Measurements from ENCODE around the gene PTPRD.

The PTPRD gene

DNA sequence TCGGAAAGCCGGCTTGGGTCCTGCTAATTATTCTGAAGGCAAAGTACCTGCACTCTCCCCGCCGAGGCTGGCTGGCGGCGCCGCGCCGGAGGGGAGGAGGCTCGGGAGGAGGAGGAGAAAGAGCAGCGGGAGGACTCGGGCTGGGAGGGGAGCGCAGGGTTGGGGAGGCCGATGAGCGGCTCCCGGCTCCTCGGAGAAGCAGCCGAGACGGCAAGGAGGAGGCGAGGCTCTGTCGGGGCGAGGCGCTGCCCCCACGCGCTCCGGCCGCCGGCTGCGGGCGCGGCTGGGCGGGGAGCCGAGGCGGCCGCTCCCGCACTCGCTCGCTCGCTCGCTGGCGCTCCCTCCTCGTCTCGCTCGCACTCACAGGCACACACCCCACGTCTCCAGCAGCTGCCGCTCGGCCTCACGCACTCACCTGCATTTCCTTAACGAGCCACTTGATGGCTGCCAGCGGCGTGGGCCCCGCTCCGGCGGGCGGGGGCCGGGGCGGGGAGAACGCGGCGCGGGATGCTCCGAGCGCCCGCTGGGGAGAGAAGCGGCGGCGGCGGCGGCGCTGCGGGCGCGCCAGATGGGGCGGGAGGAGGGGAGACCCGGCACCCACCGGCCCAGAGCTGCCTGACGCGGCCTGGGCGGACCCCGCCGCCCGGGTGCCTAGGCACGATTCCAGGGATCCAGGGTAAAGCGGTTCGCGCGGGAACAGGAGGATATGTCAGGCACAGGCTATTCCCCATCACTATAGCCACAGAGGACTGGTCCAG lies at the start of gene PTPRD:
Gene PTPRD (minus strand): TSS at position 362 of the 758 bp plus-strand sequence.
- DNase-seq, result peak; percentile 52

DNA sequence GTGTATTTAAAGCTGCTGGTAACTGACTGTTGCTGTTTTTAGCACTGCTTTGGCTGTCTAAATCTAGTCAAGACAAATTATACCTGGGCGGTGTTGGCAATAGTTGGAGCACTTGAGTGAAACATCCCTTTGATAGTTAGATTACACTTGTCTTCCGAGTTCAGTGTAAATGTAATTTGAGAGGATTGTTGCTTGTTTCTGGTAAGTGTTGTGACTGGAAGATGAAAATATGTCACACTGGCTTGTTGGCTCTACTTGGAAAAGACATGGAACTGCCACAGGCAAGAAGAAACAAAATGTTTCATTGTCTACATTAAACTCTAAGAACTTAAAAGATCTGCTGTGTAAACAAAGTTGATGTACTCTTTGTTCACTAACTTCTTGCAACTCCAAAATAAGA lies 49.2 kb upstream of the PTPRD start:
- DNase-seq, result no peak

DNA sequence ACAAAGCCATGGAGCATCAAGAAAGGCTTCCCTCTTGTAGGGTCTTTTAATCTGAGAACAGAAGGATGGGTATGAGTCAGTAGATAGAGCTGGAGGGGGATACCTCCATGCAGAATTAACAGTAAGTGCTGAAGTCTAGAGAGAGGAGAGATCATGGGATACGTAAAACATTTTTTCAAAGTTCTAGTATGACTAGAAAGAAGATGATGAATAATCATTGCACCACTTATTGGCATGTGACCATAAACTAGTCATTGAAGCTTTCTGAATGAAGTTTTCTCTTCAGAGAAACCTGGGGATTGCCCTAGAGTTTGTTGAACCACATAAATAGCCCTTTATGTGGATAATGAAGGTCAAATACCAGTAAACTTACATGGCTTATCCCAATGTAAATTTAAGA lies 48.6 kb upstream of the PTPRD start:
- no peak for DNase-seq

DNA sequence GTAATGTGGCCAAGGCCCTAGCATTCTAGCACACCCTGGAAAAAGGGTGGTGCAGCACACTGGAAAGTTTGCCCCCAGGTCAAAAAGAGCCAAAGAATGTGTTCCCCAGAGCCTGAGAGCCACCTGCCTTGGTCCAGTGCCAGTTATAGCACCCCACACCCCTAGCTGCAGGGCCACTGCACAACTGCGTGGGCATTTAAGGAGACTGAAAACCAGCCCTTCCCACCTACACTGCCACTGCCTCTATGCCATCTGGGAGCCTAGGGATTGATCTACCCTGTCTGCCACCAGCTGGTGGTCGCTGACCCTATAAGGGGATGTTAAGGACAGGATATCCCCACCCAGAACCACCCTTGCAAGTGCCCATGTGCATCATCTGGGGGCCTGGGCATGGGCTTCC lies 38.2 kb upstream of the PTPRD start:
- DNase-seq, result no peak

DNA sequence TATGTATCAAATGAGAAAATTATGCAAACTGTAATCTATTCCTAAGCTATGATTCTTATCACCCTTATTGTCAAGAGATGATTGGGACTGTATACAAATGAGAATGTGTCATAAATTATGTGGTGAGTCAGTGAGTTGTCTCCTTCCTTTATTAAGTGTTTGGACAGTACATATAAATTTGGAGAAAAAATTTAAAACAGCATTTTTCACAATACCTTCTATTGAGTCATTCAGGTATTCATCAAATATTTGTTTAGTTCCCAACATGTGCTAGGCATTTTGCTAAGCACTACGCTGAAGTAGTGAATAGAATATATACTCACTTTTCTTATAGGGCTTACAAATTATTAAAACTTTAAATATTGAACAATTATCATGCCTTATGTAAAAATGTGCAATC lies 36.3 kb upstream of the PTPRD start:
- no peak for DNase-seq

DNA sequence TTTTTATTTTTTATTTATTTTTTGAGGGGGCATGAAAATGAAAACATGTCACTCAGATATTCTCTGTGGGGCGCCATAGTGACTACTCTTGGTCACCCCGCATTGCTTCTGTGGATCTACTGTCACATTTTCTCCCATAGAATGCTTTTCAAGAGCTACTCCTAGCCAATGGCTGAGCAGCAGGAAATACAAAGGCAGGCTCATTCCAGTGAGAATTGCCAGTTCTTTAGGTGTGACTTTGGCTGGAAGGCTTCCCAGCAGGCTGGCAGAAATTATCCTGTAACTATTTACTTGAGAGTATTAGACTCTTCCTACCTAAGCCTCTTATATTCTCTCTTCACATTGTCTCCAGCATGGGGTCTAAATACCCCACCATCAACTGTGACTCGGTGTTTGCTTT lies 21.0 kb upstream of the PTPRD start:
- DNase-seq, result no peak

GRCh38 chr9:10614196-10614800 lies 1.5 kb upstream of the PTPRD start:
- DNase-seq, result no peak

DNA sequence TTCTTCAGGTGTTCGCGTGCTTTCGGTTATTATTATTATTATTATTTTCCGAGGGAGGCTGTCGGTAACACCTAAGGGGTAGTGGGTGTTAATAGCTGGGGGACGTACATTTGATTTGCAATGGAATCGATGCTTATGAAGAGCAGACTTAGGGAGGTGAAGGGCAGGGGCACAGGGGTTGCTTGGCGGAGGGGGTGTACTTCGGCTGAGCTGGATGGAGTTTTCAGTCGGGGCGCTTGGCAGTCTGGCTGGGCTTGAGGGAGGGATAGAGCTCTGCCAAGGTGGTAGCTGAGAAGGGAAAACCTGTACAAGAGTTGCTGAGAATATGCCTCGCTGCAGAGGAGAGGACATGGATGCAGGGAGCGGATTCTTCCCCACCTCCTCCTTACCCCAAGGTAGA lies 617 bp upstream of the PTPRD start:
- DNase-seq, result no peak

DNA sequence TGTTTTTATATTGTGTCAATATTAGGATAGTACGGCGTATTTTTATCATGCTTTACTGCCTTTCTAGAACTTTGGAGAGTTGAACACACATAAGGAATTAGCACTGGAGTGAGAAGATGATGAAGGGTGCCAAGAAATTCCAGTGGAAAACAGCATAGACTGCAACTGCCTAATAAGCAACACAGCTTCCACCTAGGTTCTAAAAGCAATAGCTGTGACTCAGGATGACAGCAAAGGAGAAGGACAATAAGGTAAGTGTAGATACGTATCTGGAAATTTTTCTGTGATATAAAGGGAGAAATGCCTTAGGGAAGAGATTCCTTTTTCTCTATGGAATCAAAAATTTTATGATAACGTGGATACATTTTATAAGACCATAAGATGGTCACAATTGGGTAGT lies 7.4 kb downstream of the PTPRD start:
- no peak for DNase-seq

GRCh38 chr9:10604927-10605326 lies 7.9 kb downstream of the PTPRD start:
- DNase-seq, result no peak

DNA sequence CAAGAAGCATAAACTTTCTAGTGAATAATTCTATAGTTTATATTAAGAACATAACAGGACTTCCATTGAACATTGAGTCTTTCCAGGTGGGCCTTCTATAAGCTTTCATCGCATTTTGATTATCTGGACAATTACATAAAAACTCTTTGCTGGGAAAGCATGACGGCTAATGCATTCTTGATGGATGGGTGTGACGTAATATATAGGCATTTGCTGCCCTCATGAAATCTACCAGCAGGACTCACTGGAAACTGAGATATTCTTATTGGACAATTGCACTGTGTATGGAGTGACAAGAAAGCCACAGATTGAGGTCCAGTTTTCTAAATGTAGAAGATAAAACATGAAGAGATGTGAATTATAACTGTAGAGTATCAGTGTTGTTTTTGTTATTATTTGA lies 15.0 kb downstream of the PTPRD start:
- DNase-seq, result no peak

DNA sequence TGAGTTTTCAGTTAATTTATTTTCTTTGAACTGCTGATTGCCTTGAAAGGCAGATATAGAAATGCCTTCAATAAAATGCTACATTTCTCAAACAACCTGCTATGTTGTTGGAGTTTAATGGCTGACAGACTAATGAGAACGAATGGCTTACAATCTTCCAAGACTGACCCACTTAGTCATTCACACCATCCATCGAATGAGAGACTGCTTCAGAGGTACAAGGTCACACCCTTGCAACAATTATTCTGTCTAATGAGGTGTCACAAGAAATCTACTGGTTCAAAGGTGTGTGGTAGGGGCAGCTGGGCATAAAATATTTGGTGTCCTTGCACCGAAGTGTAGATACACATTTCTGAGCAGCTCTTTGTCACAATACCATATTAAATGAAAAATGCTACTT lies 18.3 kb downstream of the PTPRD start:
- no peak for DNase-seq

GRCh38 chr9:10586407-10586806 lies 26.4 kb downstream of the PTPRD start:
- no peak for DNase-seq

- DNase-seq, result no peak
These were observed 41.1 kb downstream of the PTPRD start for GRCh38 chr9:10571699-10572098.

DNA sequence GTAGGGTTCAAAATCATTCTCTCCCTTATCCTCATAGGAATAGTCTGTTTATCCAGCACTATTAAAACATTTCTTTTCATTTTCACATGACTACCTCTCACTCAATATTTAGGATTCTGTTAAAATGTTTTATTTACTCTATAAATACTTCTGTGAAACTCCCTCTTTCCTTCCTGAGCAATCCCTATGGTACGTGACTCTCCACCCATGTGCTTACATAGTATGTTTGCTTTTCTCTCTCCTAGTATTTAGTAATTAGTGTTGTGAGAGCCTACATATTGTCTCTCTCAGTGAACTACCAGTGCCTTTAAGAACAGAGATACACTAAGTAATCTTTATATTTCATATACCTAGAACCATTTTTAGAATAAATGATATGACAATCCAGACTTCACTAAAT lies 46.0 kb downstream of the PTPRD start:
- DNase-seq, result no peak

DNA sequence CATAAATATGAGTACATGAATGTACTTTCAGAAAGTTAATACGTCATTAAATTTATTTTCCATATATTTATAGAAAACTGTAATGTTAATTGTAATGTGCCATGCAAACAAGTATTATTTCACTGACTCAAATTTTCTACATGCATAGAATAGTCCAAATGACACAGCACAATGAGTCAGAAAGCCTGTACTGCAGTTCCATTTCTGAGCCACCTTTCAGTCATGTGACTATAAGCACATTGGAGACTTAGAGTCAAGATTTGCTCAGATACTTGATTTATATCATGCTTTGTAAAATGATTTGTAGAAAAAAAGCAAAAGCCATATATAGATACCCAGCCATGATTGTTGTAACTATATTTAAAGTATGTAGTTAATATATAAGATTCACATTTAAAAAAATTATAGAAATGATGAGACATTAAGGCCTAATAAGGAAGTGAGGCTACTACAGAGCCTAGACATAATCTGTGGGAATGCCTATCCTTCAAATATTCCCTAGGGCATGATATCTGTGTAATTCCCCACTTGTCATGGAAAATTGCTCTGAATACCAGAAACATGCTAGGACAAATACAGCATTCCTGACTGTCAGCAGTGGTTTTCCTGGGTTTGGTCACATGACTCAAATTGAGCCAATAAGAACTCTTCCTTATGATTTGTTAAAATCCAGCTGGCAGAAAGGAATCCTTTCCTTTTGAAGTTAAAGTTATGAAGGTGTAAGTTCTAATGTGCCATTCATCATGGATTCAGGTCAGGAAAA lies 50.0 kb downstream of the PTPRD start:
- no peak for DNase-seq

GRCh38 chr9:10548348-10548747 lies 64.5 kb downstream of the PTPRD start:
- no peak for DNase-seq

DNA sequence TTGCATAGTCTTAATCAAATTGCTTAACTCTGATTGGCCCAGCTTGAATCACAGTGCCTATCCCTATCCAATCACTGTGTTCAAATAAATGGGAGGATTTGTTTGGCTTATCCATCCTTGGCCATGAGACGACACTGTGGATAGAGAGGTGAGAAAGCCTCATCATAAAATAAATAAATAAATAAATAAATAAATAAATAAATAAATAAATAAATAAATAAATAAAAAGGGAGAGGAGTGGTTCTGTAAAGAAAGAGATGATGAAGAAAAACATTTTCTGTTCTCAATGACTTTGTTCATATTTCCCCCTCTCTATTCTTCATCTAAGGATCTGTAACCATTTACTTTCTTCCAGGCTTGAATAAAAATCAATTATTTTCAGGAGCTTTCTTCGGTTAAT lies 74.7 kb downstream of the PTPRD start:
- DNase-seq, result no peak

GRCh38 chr9:10534850-10535249 lies 78.0 kb downstream of the PTPRD start:
- DNase-seq, result no peak

DNA sequence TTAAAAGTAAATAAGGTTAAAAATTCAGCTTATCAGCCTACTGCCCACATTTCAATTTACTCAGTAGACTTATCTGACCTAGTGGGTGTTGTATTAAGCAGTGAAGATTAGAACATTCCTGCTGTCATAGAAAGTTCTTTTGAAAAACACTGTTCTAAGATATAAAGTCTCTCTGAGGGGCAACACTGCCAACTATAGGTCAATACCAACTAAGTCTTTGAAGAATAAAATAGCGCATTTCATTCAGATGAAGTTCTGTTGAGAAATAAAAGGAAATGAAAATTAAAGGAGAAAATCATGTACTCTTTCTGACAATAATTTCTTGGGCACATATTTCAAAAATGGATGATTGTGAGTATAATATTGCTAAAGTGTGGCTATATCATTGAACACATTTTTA lies 86.8 kb downstream of the PTPRD start:
- DNase-seq, result no peak

DNA sequence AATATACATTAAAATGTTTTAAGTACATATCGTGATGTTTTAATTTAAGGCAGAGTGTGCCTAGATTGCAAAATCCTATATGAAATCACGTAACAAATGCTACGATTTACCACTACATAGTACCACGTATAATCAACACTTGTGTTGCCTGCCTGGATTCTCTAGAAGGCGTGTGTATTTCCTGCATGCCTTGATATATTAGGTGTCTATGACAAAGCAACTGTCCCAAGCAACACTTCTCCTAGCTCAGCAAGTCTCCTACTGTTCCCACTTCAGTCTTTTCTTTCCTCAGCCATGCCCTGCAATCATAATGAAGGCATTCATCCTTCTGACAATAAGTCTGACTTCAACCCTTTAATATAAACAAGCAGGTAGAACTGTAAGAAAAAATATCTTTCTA lies 89.6 kb downstream of the PTPRD start:
- DNase-seq, result no peak

DNA sequence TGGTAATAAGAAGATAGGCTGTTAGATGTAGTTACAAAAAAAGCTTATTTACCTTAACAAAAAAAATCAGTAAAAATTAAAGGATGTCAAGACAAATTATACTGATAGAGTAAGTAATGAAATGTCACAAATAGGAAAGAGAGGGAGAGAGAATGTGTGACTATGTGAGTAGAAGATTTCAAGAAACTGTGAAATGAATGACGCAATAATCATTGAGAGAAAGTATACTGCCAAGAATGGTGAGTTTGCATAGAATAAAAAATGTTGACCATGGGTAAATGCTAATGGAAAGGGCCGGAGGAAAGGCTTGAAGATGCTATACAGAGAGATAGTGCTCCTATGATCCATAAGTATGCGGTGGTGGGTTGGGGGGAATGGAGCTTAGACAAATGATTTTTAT lies 100.7 kb downstream of the PTPRD start:
- DNase-seq, result no peak

DNA sequence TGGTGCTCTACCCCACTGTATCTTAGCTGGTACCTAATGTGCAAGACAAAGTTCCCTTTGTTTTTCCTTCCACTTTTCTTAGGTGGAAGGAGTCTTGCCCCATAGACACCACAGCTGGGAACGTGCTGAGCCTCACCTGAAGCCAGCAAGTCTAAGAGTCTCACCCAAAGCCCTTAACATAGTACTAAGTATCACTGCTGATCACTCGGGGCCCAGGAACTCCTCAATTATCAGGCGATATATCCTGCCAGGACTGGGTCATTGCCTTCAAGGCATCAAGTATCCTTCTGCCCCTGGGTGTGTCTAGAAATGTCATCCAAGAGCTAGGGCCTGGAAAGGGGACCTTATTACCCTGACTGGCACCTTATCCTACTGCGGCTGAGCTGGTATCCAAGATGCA lies 123.9 kb downstream of the PTPRD start:
- DNase-seq, result no peak

DNA sequence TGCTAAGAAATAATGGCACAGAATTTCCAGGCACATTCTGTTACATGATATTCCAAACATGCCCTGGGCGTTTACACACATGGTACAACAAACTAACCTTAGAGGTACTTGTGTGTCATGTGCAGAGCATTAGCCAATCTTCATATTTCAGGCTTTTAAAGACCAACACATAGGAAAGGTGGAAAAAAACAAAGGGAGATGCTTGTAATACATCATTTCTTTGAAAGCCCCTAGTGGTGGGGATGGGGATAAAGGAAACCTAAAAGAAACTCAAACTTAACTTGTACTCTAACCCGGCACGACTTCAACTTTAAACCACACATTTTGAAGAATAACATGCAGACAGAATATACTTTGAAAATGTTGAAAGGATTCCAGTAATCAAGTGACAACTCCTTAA lies 133.6 kb downstream of the PTPRD start:
- no peak for DNase-seq
